ENCODE results near the gene PPP1R12B.

DNA sequence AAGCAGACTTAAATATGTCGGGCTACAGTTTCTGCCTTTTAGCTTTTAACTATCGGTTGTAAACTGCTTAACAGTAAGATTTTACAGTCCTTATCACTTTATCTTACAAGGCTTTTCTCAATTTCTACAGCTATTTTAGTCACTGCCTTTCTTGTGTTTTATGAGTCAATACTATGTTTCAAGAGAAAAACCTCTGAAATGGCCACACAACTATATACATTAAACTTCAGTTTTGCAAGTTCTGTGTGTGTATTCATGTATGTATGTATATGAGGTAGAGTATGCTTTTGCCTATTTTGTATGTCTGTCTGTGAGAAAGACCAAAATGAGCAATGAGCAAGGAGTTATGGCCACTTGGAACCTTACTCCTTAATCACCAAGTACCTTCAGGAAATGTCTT lies 191.9 kb downstream of the PPP1R12B start:
- no peak for TF ChIP-seq ZNF777 (tag by site-specific recombination; IDR thresholded peaks at IDR 0.05; ENCODE audit: borderline replicate concordance)
- TF ChIP-seq ZNF274 (IDR thresholded peaks at IDR 0.05; ENCODE audit: low read length), result no peak
- no peak for TF ChIP-seq ZNF274 (tag by site-specific recombination; IDR thresholded peaks at IDR 0.05; ENCODE audit: borderline replicate concordance)
- TF ChIP-seq, protein P1, sequence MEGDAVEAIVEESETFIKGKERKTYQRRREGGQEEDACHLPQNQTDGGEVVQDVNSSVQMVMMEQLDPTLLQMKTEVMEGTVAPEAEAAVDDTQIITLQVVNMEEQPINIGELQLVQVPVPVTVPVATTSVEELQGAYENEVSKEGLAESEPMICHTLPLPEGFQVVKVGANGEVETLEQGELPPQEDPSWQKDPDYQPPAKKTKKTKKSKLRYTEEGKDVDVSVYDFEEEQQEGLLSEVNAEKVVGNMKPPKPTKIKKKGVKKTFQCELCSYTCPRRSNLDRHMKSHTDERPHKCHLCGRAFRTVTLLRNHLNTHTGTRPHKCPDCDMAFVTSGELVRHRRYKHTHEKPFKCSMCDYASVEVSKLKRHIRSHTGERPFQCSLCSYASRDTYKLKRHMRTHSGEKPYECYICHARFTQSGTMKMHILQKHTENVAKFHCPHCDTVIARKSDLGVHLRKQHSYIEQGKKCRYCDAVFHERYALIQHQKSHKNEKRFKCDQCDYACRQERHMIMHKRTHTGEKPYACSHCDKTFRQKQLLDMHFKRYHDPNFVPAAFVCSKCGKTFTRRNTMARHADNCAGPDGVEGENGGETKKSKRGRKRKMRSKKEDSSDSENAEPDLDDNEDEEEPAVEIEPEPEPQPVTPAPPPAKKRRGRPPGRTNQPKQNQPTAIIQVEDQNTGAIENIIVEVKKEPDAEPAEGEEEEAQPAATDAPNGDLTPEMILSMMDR (tag by site-specific recombination; IDR thresholded peaks at IDR 0.05), result no peak
- no peak for TF ChIP-seq KLF1 (tag by site-specific recombination; IDR thresholded peaks at IDR 0.05)
- TF ChIP-seq, protein P2, sequence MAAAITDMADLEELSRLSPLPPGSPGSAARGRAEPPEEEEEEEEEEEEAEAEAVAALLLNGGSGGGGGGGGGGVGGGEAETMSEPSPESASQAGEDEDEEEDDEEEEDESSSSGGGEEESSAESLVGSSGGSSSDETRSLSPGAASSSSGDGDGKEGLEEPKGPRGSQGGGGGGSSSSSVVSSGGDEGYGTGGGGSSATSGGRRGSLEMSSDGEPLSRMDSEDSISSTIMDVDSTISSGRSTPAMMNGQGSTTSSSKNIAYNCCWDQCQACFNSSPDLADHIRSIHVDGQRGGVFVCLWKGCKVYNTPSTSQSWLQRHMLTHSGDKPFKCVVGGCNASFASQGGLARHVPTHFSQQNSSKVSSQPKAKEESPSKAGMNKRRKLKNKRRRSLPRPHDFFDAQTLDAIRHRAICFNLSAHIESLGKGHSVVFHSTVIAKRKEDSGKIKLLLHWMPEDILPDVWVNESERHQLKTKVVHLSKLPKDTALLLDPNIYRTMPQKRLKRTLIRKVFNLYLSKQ (tag by site-specific recombination; IDR thresholded peaks at IDR 0.05; ENCODE audit: borderline replicate concordance), result no peak
- no peak for TF ChIP-seq ZNF792 (tag by site-specific recombination; IDR thresholded peaks at IDR 0.05)
